Measurements from ENCODE around the gene HSPBP1. TPM values are rescaled to one million over a fixed set of nuclear protein-coding genes. Genes with fewer than 3 reads are reported as not detected.

Gene HSPBP1
- total RNA-seq, 2 donors from 2014 or later = 26.8 to 26.9 TPM

- ATAC-seq (ENCODE audit: insufficient number of reproducible peaks, low FRiP score, low read depth) (no peak), DNase-seq (ENCODE audit: low spot score) (no peak)
- no peaks in the 10 kb centered on the region for H3K27me3 ChIP-seq (replicated peaks; ENCODE audit: insufficient read depth)
- TF ChIP-seq CTCF (IDR thresholded peaks at IDR 0.05) = no peak
- H3K4me3 ChIP-seq = no peak overlapping the region
- H3K36me3 ChIP-seq = peaks cover 7% of the 10 kb centered on the region
- H3K27ac ChIP-seq = no peak overlapping the region
- H3K9me3 ChIP-seq = no peaks in the 10 kb centered on the region
- no peaks in the 10 kb centered on the region for H3K4me1 ChIP-seq (ENCODE audit: control insufficient read depth in 1 of 2, low read depth in 2 of 2)
Observed at GRCh38 chr19:55309448-55309847, 29.5 kb upstream of the HSPBP1 start.

- Histone ChIP-seq H3K4me1 (ENCODE audit: control insufficient read depth in 1 of 2, low read depth in 2 of 2) (no peaks in the 10 kb centered on the region), H3K4me3 (no peak overlapping the region), H3K27ac (no peak overlapping the region), H3K36me3 (peaks cover 15% of the 10 kb centered on the region), H3K9me3 (no peaks in the 10 kb centered on the region), H3K27me3 (replicated peaks; ENCODE audit: insufficient read depth) (no peaks in the 10 kb centered on the region)
- DNase-seq (ENCODE audit: low spot score) (no peak), ATAC-seq (ENCODE audit: insufficient number of reproducible peaks, low FRiP score, low read depth) (no peak)
- no peak for TF ChIP-seq CTCF (IDR thresholded peaks at IDR 0.05)
Observed at GRCh38 chr19:55308281-55308680, 28.4 kb upstream of the HSPBP1 start.

- TF ChIP-seq CTCF (IDR thresholded peaks at IDR 0.05) = no peak
- no peak overlapping the region for H3K27ac ChIP-seq
- DNase-seq (ENCODE audit: low spot score) (no peak), ATAC-seq (ENCODE audit: insufficient number of reproducible peaks, low FRiP score, low read depth) (no peak)
- H3K4me1 ChIP-seq (ENCODE audit: control insufficient read depth in 1 of 2, low read depth in 2 of 2) = peaks cover 0 to 4% of the 10 kb centered on the region in 2 donors
- peaks cover 17% of the 10 kb centered on the region for H3K36me3 ChIP-seq
- H3K9me3 ChIP-seq = no peaks in the 10 kb centered on the region
- no peak overlapping the region for H3K4me3 ChIP-seq
- H3K27me3 ChIP-seq (replicated peaks; ENCODE audit: insufficient read depth) = no peaks in the 10 kb centered on the region
Observed at GRCh38 chr19:55306712-55307111, 26.8 kb upstream of the HSPBP1 start.

- Histone ChIP-seq H3K9me3 (no peaks in the 10 kb centered on the region), H3K27me3 (replicated peaks; ENCODE audit: insufficient read depth) (no peaks in the 10 kb centered on the region), H3K4me3 (no peak overlapping the region), H3K4me1 (ENCODE audit: control insufficient read depth in 1 of 2, low read depth in 2 of 2) (peaks cover 0 to 9% of the 10 kb centered on the region in 2 donors), H3K27ac (no peak overlapping the region), H3K36me3 (peaks cover 17% of the 10 kb centered on the region)
- no peak for DNase-seq (ENCODE audit: low spot score)
- no peak for ATAC-seq (ENCODE audit: insufficient number of reproducible peaks, low FRiP score, low read depth)
- no peak for TF ChIP-seq CTCF (IDR thresholded peaks at IDR 0.05)
Observed at GRCh38 chr19:55305983-55306562, 26.2 kb upstream of the HSPBP1 start.

- Histone ChIP-seq H3K36me3 (peaks cover 17% of the 10 kb centered on the region), H3K4me1 (ENCODE audit: control insufficient read depth in 1 of 2, low read depth in 2 of 2) (peaks cover 0 to 9% of the 10 kb centered on the region in 2 donors), H3K9me3 (no peaks in the 10 kb centered on the region), H3K27me3 (replicated peaks; ENCODE audit: insufficient read depth) (no peaks in the 10 kb centered on the region), H3K4me3 (no peak overlapping the region), H3K27ac (no peak overlapping the region)
- TF ChIP-seq CTCF (IDR thresholded peaks at IDR 0.05) = no peak
- no peak for ATAC-seq (ENCODE audit: insufficient number of reproducible peaks, low FRiP score, low read depth)
- no peak for DNase-seq (ENCODE audit: low spot score)
Observed at GRCh38 chr19:55305491-55305890, 25.6 kb upstream of the HSPBP1 start.
